CD4-positive, alpha-beta T cell treated with Interleukin-15 for 4 hours (primary cell): ENCODE data around the gene SKAP1.

Source experiments
- DNase-seq: peaks from one replicate; pipeline ENCODE4 v3.0.0-alpha.2; 2020; ENCODE audit warnings: low spot score

The SKAP1 gene

DNA sequence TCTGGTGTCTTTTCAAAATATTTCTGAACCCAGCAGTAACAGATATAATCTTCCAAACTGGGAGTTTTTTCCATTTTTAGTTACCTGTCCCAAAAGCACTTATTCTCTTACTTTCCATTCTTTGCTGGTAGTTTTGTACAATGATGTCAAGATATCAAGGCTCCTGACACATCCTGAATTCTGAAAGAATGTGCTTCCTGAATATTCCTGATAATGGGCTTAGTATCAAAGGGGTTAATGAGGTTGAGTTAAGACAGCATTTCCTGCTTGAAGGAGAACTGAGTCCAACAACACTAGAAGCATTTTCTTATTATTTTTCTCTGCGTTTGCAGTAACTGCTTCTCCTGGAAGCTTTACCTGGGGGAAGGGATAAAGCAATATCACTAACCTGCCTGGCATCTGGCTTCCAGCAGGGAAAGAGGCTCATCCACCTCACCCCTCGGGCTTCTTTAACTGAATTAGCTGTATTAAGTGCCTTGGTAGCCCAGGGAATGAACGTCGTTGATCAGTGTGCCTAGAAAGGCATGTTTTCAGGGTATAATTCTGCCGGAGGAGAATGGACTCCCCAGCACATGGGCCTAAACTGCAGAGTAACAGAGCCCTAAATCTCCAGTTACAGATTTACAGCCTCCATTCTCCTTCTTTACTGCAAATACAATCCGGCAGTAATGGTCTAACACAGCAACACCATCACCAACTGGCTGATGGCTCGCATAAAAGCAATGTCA is 188.1 kb downstream of the SKAP1 start:
- DNase-seq = no peak

DNA sequence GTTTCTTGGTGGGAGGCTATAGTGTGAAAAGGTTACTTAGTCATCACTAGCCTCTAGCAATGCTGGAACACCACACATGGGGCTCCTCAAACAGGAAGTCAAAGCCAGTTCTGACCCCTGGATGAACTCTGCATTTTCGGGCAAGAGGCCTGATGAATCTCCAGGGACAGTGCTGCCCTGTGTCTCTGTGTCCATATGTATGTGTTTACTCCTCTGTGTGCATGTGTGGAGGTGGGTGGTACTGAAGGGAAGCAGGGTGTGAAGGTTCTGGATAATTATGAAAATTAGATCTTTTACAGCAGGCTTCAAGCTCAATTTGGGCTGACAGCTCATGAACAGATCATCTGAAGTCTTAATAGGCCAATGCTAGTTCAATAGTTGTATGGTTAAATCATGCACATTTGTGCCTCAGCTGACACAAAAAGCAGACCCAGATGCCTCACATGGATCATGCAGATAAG is 188.9 kb downstream of the SKAP1 start:
- peak; percentile 18 for DNase-seq

DNA sequence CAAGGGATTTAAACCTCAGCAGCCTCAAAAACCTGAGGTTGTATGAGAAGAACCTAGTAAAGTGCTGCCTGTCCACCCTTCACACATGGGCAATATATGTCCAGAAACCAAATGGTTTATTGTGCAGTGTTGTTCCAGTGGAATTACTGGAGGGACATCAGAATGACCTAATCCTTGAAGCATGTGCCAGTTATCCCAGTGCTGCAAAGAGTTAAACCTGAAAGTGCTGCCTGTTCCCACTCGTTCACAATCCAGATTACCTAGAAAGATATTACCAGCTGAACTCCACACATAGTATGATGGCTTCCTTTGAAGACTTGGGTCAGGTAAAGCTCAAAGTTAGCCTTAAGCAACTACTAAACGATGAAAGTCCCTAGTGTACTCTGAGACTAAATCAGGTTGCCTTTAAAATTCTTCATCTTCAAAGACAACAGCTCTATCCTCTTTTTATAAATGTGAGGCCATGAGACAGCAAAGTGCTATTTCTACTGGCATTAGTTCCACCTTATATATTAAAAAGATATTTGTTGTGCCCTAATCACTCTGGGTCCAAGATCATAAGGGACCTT is 189.4 kb downstream of the SKAP1 start:
- no peak for DNase-seq

DNA sequence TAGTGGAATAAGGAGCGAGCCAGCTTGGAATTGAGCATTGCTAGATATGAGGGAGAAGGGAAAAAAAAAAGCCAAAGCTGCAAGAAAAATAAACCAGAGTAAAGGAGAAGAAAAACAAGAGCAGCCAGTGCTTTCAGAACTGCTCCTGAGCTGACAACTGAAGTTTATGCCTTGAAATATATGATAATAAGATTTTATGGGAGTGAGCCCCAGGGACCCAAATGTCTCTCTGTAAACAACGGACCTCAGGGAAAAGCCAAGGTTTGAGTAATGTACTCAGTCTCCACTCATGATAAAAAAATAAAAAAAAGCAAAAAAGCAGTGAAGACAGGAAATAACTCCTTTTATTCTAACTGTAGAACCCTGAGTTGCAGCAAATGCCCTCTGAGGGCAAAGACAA is 189.9 kb downstream of the SKAP1 start:
- no peak for DNase-seq

DNA sequence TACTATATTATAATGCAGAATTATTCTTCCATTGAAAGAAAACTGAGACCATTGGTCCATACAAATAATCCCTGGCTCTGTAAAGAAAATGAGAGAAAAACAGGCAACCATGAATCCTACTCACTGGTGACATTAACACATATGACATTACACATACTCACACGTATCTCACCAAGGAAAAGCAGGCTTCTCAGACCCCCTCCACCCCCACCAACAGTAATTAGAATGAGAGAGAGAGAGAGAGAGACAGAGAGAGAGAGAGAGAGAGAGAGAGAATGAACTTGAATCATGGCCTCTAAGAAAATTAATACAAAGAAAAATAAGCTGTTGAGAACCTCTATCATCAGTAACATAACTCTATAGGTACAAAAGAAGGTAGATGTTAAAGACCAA is 190.4 kb downstream of the SKAP1 start:
- no peak for DNase-seq

- DNase-seq = no peak
These were observed 190.9 kb downstream of the SKAP1 start for GRCh38 chr17:48238933-48239602.

DNA sequence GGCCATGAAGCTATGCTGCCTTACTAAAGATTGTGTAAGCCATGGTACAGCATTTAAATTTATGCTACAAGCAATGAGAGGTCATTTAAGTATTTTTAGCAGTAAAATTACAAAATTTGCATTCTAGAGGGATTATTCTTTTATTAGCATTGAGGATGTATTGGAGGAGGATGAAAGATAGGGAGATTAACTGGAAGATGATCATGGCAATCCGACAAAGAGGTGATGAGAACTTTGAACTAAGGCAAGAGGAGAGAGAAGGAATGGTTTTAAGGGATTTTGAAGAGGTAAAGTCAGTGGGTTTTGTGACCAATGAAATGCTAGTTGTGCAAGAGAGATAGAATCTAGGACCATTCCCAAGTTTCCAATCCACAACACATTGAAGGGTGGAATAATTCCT is 192.6 kb downstream of the SKAP1 start:
- no peak for DNase-seq

GRCh38 chr17:48236681-48237134 is 193.3 kb downstream of the SKAP1 start:
- peak; percentile 9 for DNase-seq

- DNase-seq = no peak
These were observed 195.1 kb downstream of the SKAP1 start for GRCh38 chr17:48234922-48235321.

DNA sequence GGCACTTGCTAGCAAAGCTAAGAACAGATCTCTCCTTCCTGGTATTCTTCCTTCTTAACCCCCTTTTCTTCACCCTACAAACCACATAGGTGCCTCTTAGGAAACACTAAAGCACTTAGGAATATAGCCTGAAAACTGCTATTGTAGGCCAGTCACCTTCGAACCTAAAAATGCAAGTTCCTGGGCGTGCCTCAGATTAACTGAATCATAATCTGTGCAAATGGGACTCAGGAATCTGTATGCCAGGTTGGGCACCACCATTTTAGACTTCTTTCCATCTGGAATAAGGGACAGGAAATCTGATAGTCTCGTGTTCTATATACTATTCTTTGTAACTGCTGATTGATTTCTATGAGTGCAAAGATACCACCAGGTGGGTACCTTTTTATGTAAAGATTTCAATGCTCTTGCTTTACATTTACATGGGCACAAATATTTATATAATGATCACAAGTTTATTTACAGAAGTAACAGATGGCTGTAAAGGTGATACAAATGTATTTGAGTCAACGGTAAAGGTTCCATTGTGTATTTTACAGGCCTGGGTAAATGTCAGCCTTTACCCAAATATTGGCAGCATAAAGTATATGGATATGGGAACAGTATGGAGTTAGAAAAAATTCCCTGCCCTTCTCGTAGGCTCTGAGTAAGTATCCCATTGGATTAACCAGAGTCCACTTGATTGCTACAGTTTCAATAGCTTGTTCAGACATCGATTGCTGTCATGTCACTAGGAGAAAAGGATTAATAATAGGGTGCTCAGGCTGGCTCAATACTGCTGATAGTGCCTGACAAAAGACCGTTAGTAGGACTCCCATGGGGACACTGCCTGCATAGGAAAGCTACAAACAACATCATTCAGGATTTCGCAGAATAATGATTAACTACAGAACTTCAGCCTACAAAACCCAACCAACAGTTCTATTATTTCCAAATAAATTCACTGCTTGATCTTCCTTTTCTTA is 197.7 kb downstream of the SKAP1 start:
- no peak for DNase-seq

- no peak for DNase-seq
These were observed 200.1 kb downstream of the SKAP1 start for GRCh38 chr17:48229936-48230335.

DNA sequence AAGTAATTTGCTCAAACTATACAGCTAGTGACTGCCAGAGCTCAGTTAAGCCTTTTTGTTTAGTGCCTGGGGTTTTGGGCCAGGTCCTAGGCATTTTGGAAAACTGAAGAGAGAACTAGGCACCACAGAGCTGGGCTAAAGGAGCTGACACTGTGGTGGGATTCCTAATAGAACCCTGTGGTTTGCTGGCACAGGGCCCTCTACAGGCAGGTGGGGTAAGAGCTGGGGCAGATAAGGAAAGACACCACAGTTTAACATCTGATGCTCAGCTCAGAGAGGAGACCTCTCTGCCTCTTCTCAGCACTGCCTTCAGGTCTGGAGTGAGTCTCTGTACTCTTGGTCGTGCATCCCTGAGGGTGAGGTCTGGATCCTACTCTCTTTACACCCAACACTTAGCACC is 201.3 kb downstream of the SKAP1 start:
- no peak for DNase-seq

- DNase-seq = no peak
These were observed 204.1 kb downstream of the SKAP1 start for GRCh38 chr17:48225725-48226567.

DNA sequence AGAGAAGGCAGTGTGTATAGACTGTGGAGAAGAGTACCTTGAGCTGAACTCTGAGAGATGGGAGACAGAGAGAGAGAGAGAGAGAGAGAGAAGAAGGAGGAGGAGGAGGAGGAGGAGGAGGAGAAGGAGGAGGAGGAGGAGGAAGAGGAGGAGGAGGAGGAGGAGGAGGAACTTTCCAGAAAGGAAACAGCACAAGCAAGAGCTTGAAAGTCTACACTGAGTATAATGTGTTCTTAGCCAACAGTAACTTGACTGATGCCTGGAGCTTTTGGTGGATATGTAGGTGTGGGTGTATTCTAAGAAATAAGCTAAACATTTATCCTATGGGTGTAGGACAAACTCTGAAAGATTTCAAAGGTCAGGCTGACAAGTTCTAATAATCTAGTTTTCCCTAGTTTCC is 206.1 kb downstream of the SKAP1 start:
- DNase-seq = no peak

GRCh38 chr17:48219617-48220016 is 210.4 kb downstream of the SKAP1 start:
- DNase-seq = no peak

- no peak for DNase-seq
These were observed 214.4 kb downstream of the SKAP1 start for GRCh38 chr17:48215583-48216139.

- DNase-seq = no peak
These were observed 216.2 kb downstream of the SKAP1 start for GRCh38 chr17:48213797-48214196.

- no peak for DNase-seq
These were observed 218.2 kb downstream of the SKAP1 start for GRCh38 chr17:48211787-48212186.

- DNase-seq = no peak
These were observed 219.0 kb downstream of the SKAP1 start for GRCh38 chr17:48211011-48211410.

GRCh38 chr17:48209973-48210372 is 220.0 kb downstream of the SKAP1 start:
- DNase-seq = no peak
